ENCODE data around the gene ADIPOR2.

ADIPOR2 gene

GRCh38 chr12:1828856-1829255 lies 138.0 kb downstream of the ADIPOR2 start:
- no peak for DNase-seq (ENCODE audit: low read depth, low spot score)

DNA sequence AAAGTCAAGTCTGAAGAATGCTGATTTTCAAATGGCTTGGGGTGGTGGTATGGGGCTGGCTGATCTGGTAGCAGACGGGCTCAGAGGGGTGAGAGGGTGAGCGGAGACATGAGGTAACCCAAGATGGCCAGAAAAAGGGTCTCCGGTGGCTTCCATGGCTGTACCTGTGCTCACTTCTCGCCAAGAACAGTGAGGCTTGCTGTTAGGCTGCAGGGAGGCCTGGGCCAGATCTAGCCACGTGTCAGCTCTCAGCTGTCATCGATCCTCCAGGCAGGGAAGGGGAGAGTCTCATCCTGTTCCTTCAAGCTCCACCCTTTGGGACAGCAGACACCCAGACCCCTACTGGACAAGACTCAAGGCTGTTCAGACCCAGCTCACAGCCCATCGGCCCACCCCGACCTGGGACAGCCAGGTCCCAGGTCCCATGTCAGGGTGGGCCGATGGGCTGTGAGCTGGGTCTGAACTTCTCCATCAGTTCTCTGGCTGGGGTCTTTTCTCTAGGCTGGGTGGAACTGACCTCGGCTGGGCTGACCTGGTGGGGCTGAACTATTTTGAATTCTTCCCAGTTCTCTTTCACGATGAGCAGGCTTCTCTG lies 138.5 kb downstream of the ADIPOR2 start:
- no peak for DNase-seq (ENCODE audit: low read depth, low spot score)

GRCh38 chr12:1830401-1830845 lies 139.6 kb downstream of the ADIPOR2 start:
- no peak for DNase-seq (ENCODE audit: low read depth, low spot score)

GRCh38 chr12:1830981-1831963 lies 140.4 kb downstream of the ADIPOR2 start:
- peak; percentile 54 for DNase-seq (ENCODE audit: low read depth, low spot score)

DNA sequence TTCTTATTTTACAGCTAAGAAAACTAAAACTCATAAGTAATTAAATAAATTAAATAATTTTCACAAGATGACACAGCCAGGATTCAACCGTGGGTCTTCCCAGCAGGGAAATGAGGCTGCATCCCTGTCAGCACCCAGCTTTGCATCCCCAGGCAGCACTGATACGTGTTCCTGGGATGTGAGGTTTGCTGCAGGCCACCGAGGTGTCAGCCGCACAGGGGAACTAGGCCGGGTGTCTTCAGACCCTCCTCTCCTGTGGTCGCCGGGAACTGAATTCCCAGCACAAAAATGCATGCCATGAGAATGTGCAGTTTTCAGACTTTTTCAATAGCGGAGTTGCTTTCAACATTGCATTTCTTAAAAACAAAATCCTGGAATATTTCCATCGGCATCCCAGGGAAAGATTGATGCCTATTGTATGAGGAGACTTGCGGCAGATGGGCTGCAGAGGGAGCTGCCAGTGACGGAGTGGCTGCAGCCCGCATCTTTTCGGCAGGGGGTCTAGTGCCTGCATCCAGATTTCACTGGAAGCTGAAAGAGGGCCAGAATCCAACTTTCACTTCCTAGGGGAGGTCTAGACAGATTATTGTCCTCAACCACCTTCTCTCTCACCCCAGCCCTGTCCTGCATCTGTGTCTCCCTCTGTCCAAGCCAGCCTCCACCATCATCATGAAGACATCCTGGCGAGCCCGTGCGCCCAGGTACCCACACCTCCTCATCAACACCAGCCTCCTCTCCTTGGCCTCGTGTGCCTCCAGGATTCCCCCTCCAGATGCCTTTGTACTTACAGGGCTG lies 142.1 kb downstream of the ADIPOR2 start:
- DNase-seq (ENCODE audit: low read depth, low spot score) = no peak

DNA sequence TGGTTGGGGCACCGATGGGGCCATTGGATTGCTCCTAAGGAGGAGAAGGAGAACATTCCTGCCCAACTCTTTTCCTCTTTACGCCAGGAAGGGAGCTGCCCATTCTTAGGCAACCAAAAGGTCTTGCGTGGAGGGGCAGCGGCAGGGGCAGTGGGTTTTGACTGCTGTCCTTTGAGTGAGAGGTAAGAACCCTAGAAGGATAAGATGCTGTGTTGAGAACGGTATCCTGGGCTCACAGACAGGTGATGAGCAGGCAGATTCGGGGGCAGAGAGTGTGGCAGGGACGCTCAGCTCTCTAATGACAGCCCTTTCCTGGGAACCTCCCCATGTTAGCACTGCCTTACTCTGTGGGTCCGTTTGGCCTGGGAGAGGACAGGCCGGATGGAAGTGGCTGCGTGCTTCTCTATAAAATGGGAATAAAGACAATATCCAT lies 142.7 kb downstream of the ADIPOR2 start:
- DNase-seq (ENCODE audit: low read depth, low spot score) = no peak

DNA sequence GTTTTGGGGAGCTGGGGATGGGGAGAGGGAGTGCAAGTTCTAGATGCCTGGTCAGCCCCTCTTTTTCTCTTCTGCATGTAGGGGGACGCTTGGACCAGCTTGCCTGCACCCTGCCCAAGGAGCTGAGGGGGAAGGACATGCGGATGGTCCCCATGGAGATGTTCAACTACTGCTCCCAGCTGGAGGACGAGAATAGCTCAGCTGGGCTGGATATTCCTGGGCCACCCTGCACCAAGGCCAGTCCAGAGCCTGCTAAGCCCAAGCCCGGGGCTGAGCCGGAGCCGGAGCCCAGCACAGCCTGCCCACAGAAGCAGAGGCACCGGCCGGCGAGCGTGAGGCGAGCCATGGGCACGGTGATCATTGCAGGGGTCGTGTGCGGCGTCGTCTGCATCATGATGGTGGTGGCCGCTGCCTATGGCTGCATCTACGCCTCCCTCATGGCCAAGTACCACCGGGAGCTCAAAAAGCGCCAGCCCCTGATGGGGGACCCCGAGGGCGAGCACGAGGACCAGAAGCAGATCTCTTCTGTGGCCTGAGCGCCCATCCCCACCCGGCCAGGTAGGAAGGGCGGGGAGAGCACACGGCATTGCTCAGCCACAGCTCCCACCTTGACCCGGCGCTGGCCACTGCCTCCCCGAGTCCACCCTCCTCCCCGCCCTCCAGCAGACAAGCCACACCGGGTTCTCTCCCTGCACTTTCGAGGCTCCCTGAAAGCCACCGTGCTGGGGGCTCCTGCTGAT lies 143.5 kb downstream of the ADIPOR2 start:
- DNase-seq (ENCODE audit: low read depth, low spot score) = no peak

GRCh38 chr12:1835211-1836131 lies 144.6 kb downstream of the ADIPOR2 start:
- DNase-seq (ENCODE audit: low read depth, low spot score) = no peak

- no peak for DNase-seq (ENCODE audit: low read depth, low spot score)
Observed at GRCh38 chr12:1836241-1836803, 145.5 kb downstream of the ADIPOR2 start.

GRCh38 chr12:1836854-1837421 lies 146.1 kb downstream of the ADIPOR2 start:
- no peak for DNase-seq (ENCODE audit: low read depth, low spot score)

DNA sequence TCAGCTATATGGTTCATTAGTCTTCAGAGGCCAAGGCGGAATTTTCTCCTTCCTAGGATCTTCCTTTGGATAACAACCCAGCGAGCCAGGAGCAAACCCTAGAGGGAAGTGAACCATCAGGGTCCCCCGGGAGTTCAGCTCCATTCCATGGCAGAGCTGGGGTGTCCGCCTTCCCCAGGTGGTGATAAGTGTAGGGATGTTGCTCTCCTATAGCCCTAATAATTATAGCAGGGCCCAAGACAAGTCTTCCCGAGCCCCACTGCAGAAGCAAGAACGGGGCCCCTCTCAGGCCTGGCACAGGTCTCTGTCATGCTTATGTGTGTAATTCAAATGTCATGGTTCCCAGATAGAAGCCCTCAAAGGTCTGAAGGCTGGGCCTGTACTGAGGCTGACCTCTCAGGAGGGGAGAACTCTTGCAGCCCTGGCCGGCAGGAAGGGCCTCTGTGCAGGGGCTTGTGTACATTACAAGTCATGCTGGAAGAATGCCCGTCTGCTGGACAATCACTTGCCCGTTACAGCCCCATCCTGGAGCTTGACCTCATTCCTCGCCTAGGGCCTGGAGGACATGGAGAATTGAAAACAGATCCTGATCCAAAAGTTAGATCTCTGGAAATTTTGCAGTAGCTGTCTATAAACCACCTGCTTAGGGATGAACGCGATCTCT lies 146.8 kb downstream of the ADIPOR2 start:
- DNase-seq (ENCODE audit: low read depth, low spot score) = no peak
